Measurements from ENCODE around the gene PLCXD1.

PLCXD1 gene

GRCh38 chrX:290476-291166 lies 9.4 kb downstream of the PLCXD1 start:
- H3K27me3 ChIP-seq (ENCODE audit: insufficient read depth, poor library complexity, severe bottlenecking) = no peaks in the 10 kb centered on the region
- TF ChIP-seq CTCF (IDR thresholded peaks at IDR 0.05; ENCODE audit: poor library complexity, severe bottlenecking) = no peak
- DNase-seq (ENCODE audit: low spot score) (peak; percentile 67), ATAC-seq (ENCODE audit: low read depth) (no peak)
- H3K36me3 ChIP-seq (ENCODE audit: low read depth) = peaks cover 89% of the 10 kb centered on the region
- no peaks in the 10 kb centered on the region for H3K9me3 ChIP-seq (ENCODE audit: severe bottlenecking)
- H3K4me3 ChIP-seq (ENCODE audit: severe bottlenecking) = no peak overlapping the region
- no peak overlapping the region for H3K27ac ChIP-seq (ENCODE audit: poor library complexity, severe bottlenecking)
- H3K4me1 ChIP-seq (ENCODE audit: insufficient read depth, poor library complexity, severe bottlenecking) = peaks cover 5% of the 10 kb centered on the region

- H3K4me1 ChIP-seq (ENCODE audit: insufficient read depth, poor library complexity, severe bottlenecking) = peaks cover 5% of the 10 kb centered on the region
- no peaks in the 10 kb centered on the region for H3K27me3 ChIP-seq (ENCODE audit: insufficient read depth, poor library complexity, severe bottlenecking)
- H3K4me3 ChIP-seq (ENCODE audit: severe bottlenecking) = no peak overlapping the region
- no peak overlapping the region for H3K27ac ChIP-seq (ENCODE audit: poor library complexity, severe bottlenecking)
- ATAC-seq (ENCODE audit: low read depth) = no peak
- peaks cover 89% of the 10 kb centered on the region for H3K36me3 ChIP-seq (ENCODE audit: low read depth)
- no peak for TF ChIP-seq CTCF (IDR thresholded peaks at IDR 0.05; ENCODE audit: poor library complexity, severe bottlenecking)
- H3K9me3 ChIP-seq (ENCODE audit: severe bottlenecking) = no peaks in the 10 kb centered on the region
- peak; percentile 68 for DNase-seq (ENCODE audit: low spot score)
These were observed 10.3 kb downstream of the PLCXD1 start for GRCh38 chrX:291411-291901.

- peak; percentile 72 for DNase-seq (ENCODE audit: low spot score)
- H3K4me3 ChIP-seq (ENCODE audit: severe bottlenecking) = no peak overlapping the region
- peaks cover 79% of the 10 kb centered on the region for H3K36me3 ChIP-seq (ENCODE audit: low read depth)
- no peak overlapping the region for H3K27ac ChIP-seq (ENCODE audit: poor library complexity, severe bottlenecking)
- H3K27me3 ChIP-seq (ENCODE audit: insufficient read depth, poor library complexity, severe bottlenecking) = no peaks in the 10 kb centered on the region
- H3K9me3 ChIP-seq (ENCODE audit: severe bottlenecking) = no peaks in the 10 kb centered on the region
- H3K4me1 ChIP-seq (ENCODE audit: insufficient read depth, poor library complexity, severe bottlenecking) = no peaks in the 10 kb centered on the region
- no peak for TF ChIP-seq CTCF (IDR thresholded peaks at IDR 0.05; ENCODE audit: poor library complexity, severe bottlenecking)
- ATAC-seq (ENCODE audit: low read depth) = no peak; the same call in 2 of the 3 replicates
These were observed 12.0 kb downstream of the PLCXD1 start for GRCh38 chrX:292900-293897.

- Histone ChIP-seq H3K27ac (ENCODE audit: poor library complexity, severe bottlenecking) (no peak overlapping the region), H3K9me3 (ENCODE audit: severe bottlenecking) (no peaks in the 10 kb centered on the region), H3K4me3 (ENCODE audit: severe bottlenecking) (no peak overlapping the region), H3K36me3 (ENCODE audit: low read depth) (peaks cover 74% of the 10 kb centered on the region), H3K27me3 (ENCODE audit: insufficient read depth, poor library complexity, severe bottlenecking) (no peaks in the 10 kb centered on the region), H3K4me1 (ENCODE audit: insufficient read depth, poor library complexity, severe bottlenecking) (no peaks in the 10 kb centered on the region)
- ATAC-seq (ENCODE audit: low read depth) (no peak; the same call in 2 of the 3 replicates), DNase-seq (ENCODE audit: low spot score) (peak; percentile 56)
- TF ChIP-seq CTCF (IDR thresholded peaks at IDR 0.05; ENCODE audit: poor library complexity, severe bottlenecking) = no peak
These were observed 14.0 kb downstream of the PLCXD1 start for GRCh38 chrX:295136-295535.

All from RWPE2 (cell line).